CD14-positive monocyte (primary cell): ENCODE data around the gene QSOX2. TPM values are rescaled to one million over a fixed set of nuclear protein-coding genes. Genes with fewer than 3 reads are reported as not detected.
A peak's percentile ranks its signal among the peaks of the same experiment; 100 is the strongest.

ENCODE experiments used
- DNase-seq, 3 donors: peaks; one replicate each; pipeline ENCODE4 v3.0.0-alpha.2; 2011 to 2022
- H2AFZ ChIP-seq: 2 replicates; pipeline ENCODE4 v1.6.0; 2012; ENCODE audit warnings: mild to moderate bottlenecking, low read depth, low read length, inconsistent platforms; ENCODE audit not compliant: insufficient read depth, poor library complexity, severe bottlenecking
- H3K27ac ChIP-seq, 2 donors: 1 replicate in 1 of 2; 2 replicates in 1 of 2; pipeline ENCODE4 v1.5.1; 2012 to 2013; ENCODE audit warnings: low read length in 2 of 2, control low read depth in 1 of 2, inconsistent platforms in 1 of 2, low read depth in 1 of 2, mild to moderate bottlenecking in 1 of 2
- H3K27me3 ChIP-seq, 2 donors: one replicate each; pipeline versions ENCODE4 v1.6.0 to v1.6.1; 2011 to 2013; ENCODE audit warnings: low read length in 2 of 2; ENCODE audit not compliant: control insufficient read depth in 2 of 2, insufficient read depth in 2 of 2
- H3K36me3 ChIP-seq, 2 donors: replicated peaks in 1 of 2; 1 replicate in 1 of 2; 2 replicates in 1 of 2; pipeline versions ENCODE4 v1.5.1 to v1.6.1; 2012 to 2013; ENCODE audit warnings: low read length in 2 of 2, control low read depth in 1 of 2, inconsistent platforms in 1 of 2, mild to moderate bottlenecking in 1 of 2; ENCODE audit not compliant: insufficient read depth in 2 of 2, control insufficient read depth in 1 of 2
- H3K4me1 ChIP-seq, 2 donors: 1 replicate in 1 of 2; 2 replicates in 1 of 2; pipeline versions ENCODE4 v1.5.1 to v1.6.1; 2012 to 2013; ENCODE audit warnings: low read length in 2 of 2, control low read depth in 1 of 2, inconsistent platforms in 1 of 2, mild to moderate bottlenecking in 1 of 2, moderate library complexity in 1 of 2; ENCODE audit not compliant: insufficient read depth in 2 of 2, control insufficient read depth in 1 of 2
- H3K4me2 ChIP-seq: replicated peaks from 2 replicates; pipeline ENCODE3; 2012; ENCODE audit warnings: low read length, moderate library complexity, mild to moderate bottlenecking; ENCODE audit not compliant: poor library complexity, severe bottlenecking; ENCODE audit errors: extremely low read depth
- H3K4me3 ChIP-seq, 3 experiments: fragments of 200-600 bp in 1 of 3; sonication (generic) in 1 of 3; replicated peaks in 1 of 3; 1 replicate in 2 of 3; 2 replicates in 1 of 3; pipeline ENCODE4 v1.5.1; 2011 to 2013; ENCODE audit warnings: low read length in 3 of 3, mild to moderate bottlenecking in 3 of 3, control low read depth in 2 of 3, low read depth in 2 of 3, inconsistent platforms in 1 of 3, moderate library complexity in 1 of 3
- H3K79me2 ChIP-seq: 2 replicates; pipeline ENCODE4 v1.6.0; 2012; ENCODE audit warnings: mild to moderate bottlenecking, control low read depth, inconsistent platforms, low read length, moderate library complexity; ENCODE audit not compliant: insufficient read depth
- H3K9ac ChIP-seq: 2 replicates; pipeline ENCODE4 v1.6.0; 2017; ENCODE audit warnings: low read length, mild to moderate bottlenecking; ENCODE audit not compliant: insufficient read depth, poor library complexity, severe bottlenecking
- H3K9me3 ChIP-seq, 2 donors: replicated peaks in 1 of 2; 1 replicate in 1 of 2; 2 replicates in 1 of 2; pipeline versions ENCODE4 v1.5.1 to v1.6.1; 2012 to 2013; ENCODE audit warnings: low read length in 2 of 2, control low read depth in 1 of 2; ENCODE audit not compliant: control insufficient read depth in 1 of 2, insufficient read depth in 1 of 2
- H4K20me1 ChIP-seq: 2 replicates; pipeline ENCODE4 v1.6.0; 2012; ENCODE audit warnings: mild to moderate bottlenecking, low read length, control low read depth, moderate library complexity; ENCODE audit not compliant: insufficient read depth
- H3K27ac Mint-ChIP-seq, 7 donors: one replicate each; pipeline ENCODE4 v1.8.0; 2020; ENCODE audit warnings: mild to moderate bottlenecking in 7 of 7, mixed read lengths in 7 of 7, moderate library complexity in 6 of 7, inconsistent platforms in 2 of 7
- H3K27me3 Mint-ChIP-seq, 3 donors: one replicate each; pipeline ENCODE4 v1.8.0; 2021 to 2022; ENCODE audit warnings: low read depth in 3 of 3, mild to moderate bottlenecking in 3 of 3, mixed read lengths in 3 of 3, moderate library complexity in 3 of 3, inconsistent platforms in 1 of 3
- H3K36me3 Mint-ChIP-seq, 2 donors: one replicate each; pipeline ENCODE4 v1.8.0; 2020; ENCODE audit warnings: mixed read lengths in 2 of 2, inconsistent platforms in 1 of 2, mild to moderate bottlenecking in 1 of 2
- H3K4me1 Mint-ChIP-seq: one replicate; pipeline ENCODE4 v1.8.0; 2020; ENCODE audit warnings: mild to moderate bottlenecking, mixed read lengths
- H3K4me3 Mint-ChIP-seq, 2 donors: one replicate each; pipeline ENCODE4 v1.8.0; 2020; ENCODE audit warnings: mild to moderate bottlenecking in 2 of 2, mixed read lengths in 2 of 2, moderate library complexity in 1 of 2
- H3K9me3 Mint-ChIP-seq, 7 donors: one replicate each; pipeline ENCODE4 v1.8.0; 2020 to 2022; ENCODE audit warnings: mixed read lengths in 7 of 7, mild to moderate bottlenecking in 6 of 7, moderate library complexity in 6 of 7, inconsistent platforms in 2 of 7
- WGBS: methylation state at CpG from one replicate; pipeline ENCODE4 v1.1.5; 2013; ENCODE audit warnings: missing lambda C conversion rate; ENCODE audit not compliant: insufficient coverage; 5-methylcytosine and 5-hydroxymethylcytosine counted together
- intact Hi-C, 2 donors: fragments of 100-400 bp; cut with micrococcal nuclease; formaldehyde crosslinking; loops; one replicate each; pipeline versions ENCODE4 v1.15.0 to v1.15.1; 2023
- polyA plus RNA-seq, 3 donors: library from polyadenylated mRNA; depleted of rRNA in 1 of 3; unstranded in 2 of 3; stranded (reverse) in 1 of 3; fragments of 300-500 nt in 2 of 3; fragments of >200 nt in 1 of 3; fragmentation: Illumina TruSeq in 2 of 3; gene quantifications; 1 replicate in 2 of 3; 2 replicates in 1 of 3; pipeline ENCODE4 v1.2.3, GENCODE V29; 2012 to 2021
- TF ChIP-seq, protein P1 (sequence below): fragments of 200-600 bp; IDR thresholded peaks from one replicate; pipeline ENCODE4 v1.8.0; 2022; ENCODE audit warnings: antibody characterized with exemption, mild to moderate bottlenecking

QSOX2 gene
- polyA plus RNA-seq, 3 donors: 0.03 to 8.4 (median 0.17) TPM

DNA sequence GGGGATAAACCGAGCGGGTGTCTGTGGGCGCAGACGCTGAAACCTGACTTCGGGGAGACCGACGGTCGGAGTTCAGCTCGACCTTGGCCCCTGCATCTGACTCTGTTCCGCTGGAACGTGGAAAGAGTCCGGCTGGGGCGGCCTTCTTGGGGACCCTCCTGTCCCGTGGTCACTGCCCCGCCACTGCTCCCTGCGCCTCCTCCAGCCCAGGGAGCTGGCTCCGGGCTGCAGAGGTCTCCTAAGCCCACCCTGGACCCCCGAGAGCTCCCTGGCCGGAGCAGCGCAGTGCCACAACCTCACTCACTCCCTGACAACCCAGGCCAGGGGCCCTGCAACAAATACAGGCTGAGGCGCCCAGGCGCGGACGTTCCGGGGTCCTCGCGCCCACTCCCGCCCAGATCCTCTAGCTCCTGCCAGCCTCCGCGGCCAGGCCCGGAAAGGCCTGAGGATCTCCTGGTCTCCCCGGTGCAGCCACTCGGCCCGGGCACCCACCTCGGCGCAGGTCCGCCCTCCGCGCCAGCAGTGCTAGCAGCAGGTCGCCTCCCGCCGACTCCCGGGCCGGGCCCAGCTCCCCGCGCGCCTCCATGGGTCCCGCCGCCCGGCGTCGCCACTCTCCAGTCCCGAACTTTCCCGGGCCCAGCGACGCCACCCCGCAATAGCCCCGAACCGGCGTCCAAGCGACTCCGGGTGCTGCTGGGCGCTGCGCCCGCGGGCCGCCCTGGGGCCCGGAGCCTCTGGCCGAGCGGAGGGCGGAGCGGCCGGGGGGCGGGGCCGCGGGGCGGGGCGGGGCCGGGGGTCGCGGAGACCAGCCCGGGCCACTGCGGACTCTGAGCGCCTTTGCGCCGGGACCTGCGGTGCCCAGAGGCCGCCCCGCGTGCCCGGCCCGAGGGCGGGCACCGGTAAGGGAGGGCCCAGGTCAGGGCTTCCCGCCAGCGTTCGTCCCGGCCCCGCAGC lies 42.9 kb downstream of the QSOX2 start:
- Histone ChIP-seq H3K36me3 (no peaks in the 10 kb centered on the region), H3K4me2 (no peak overlapping the region), H3K27ac (no peak overlapping the region), H3K9me3 (peaks cover 0 to 30% of the 10 kb centered on the region in 2 donors), H2AFZ (no peak overlapping the region), H3K4me3 (no peak overlapping the region), H4K20me1 (no peaks in the 10 kb centered on the region), H3K79me2 (no peaks in the 10 kb centered on the region), H3K9ac (no peak overlapping the region), H3K27me3 (peaks cover 35 to 66% of the 10 kb centered on the region in 2 donors), H3K4me1 (no peaks in the 10 kb centered on the region)
- Mint-ChIP-seq H3K27me3 (peaks cover 52 to 84% (median 61%) of the 10 kb centered on the region in 3 donors), H3K27ac (no peak overlapping the region), H3K9me3 (peaks cover 0 to 6% (median 0%) of the 10 kb centered on the region in 7 donors), H3K36me3 (peaks cover 0 to 7% of the 10 kb centered on the region in 2 donors), H3K4me1 (peaks cover 6% of the 10 kb centered on the region), H3K4me3 (peak overlapping the region in 1 of 2 donors; percentile 70)
- intact Hi-C loops: no loop called here
- DNase-seq: no peak
- TF ChIP-seq, protein P1, sequence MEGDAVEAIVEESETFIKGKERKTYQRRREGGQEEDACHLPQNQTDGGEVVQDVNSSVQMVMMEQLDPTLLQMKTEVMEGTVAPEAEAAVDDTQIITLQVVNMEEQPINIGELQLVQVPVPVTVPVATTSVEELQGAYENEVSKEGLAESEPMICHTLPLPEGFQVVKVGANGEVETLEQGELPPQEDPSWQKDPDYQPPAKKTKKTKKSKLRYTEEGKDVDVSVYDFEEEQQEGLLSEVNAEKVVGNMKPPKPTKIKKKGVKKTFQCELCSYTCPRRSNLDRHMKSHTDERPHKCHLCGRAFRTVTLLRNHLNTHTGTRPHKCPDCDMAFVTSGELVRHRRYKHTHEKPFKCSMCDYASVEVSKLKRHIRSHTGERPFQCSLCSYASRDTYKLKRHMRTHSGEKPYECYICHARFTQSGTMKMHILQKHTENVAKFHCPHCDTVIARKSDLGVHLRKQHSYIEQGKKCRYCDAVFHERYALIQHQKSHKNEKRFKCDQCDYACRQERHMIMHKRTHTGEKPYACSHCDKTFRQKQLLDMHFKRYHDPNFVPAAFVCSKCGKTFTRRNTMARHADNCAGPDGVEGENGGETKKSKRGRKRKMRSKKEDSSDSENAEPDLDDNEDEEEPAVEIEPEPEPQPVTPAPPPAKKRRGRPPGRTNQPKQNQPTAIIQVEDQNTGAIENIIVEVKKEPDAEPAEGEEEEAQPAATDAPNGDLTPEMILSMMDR: no peak
- 16% methylated on average over 93 of the region's 99 CpGs for WGBS

DNA sequence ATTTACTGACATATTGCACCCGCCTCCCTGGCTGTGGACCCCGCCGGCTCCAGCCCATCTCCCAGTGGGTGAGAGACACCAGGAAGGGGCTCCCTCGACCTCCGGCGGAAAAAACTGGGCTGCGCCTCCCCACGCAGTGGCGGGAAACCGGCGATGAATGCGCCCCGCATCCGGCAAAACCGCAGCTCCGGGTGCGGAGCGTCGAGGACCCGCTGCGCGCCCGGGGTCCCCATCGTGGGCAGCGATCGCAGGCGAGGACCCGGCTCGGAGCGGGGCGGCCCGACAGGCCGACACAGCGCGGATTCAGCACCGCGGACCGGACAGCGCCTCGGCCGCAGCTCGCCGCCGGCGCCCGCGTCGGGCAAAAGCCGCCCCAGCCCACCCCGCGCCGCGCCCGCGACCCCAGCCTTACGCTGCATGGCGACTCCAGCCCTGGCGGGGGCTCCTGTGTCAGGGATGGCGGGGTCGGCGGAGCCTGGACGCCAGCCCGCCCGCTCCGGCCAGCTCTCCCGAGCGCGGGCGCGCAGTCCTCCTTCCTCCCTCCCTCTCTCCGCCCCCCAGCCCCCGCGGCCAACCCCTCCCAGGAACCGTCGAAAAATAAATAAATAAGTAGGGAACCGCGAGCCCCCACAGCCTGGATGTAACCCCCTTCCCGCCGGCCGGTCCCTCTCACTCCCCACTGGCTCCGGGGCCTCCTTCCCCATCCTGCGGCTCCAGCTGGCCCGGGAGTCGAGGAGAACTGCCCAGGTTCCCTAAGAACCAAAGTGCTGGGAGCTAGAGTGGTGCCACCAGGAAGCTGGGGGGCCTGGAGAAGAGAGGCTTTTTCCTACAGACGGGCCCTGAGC lies 43.8 kb downstream of the QSOX2 start:
- WGBS: 9% methylated on average over 76 of the region's 85 CpGs
- no peak for DNase-seq
- peaks cover 0 to 5% of the 10 kb centered on the region in 2 donors for H3K36me3 Mint-ChIP-seq
- H3K4me3 ChIP-seq: no peak overlapping the region
- peak overlapping the region in 1 of 2 donors; percentile 74 for H3K4me3 Mint-ChIP-seq
- no peak overlapping the region for H3K4me2 ChIP-seq
- H3K9me3 ChIP-seq: peaks cover 0 to 32% of the 10 kb centered on the region in 2 donors
- H3K27me3 Mint-ChIP-seq: peaks cover 61 to 93% (median 66%) of the 10 kb centered on the region in 3 donors
- TF ChIP-seq, protein P1: no peak
- no peaks in the 10 kb centered on the region for H3K79me2 ChIP-seq
- intact Hi-C loops: no loop called here
- H3K4me1 Mint-ChIP-seq: peaks cover 4% of the 10 kb centered on the region
- no peak overlapping the region for H3K27ac Mint-ChIP-seq
- H3K27me3 ChIP-seq: peaks cover 40 to 75% of the 10 kb centered on the region in 2 donors
- no peak overlapping the region for H3K27ac ChIP-seq
- H3K36me3 ChIP-seq: no peaks in the 10 kb centered on the region
- no peak overlapping the region for H3K9ac ChIP-seq
- H4K20me1 ChIP-seq: no peaks in the 10 kb centered on the region
- H3K4me1 ChIP-seq: no peaks in the 10 kb centered on the region
- H2AFZ ChIP-seq: no peak overlapping the region
- H3K9me3 Mint-ChIP-seq: peaks cover 0 to 8% (median under 1%) of the 10 kb centered on the region in 7 donors
